ENCODE results near the gene EPHA3.

Gene EPHA3

DNA sequence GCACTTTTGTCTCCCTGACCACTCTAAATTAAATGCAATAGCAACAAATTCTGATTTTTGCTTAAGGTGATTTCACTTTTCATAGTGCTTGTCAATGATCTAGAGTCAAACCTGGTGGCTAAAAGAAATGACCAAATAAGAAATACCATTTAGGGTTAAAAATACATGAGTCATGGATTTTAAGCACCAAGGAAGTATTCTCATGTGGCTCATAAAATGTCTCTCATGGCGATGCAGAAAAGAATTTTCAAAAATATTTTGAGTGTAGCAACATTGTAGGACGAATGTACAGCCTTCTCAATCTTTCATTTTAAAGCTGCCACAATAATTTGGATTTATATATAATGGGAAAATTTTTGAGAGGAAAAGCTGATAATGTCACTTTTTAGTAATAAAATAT lies 193.6 kb downstream of the EPHA3 start:
- TF ChIP-seq CTCF (conservative IDR thresholded peaks at IDR 0.05) (no peak), ZFX (IDR thresholded peaks at IDR 0.05) (no peak)
- no peak overlapping the region for H3K27ac ChIP-seq

DNA sequence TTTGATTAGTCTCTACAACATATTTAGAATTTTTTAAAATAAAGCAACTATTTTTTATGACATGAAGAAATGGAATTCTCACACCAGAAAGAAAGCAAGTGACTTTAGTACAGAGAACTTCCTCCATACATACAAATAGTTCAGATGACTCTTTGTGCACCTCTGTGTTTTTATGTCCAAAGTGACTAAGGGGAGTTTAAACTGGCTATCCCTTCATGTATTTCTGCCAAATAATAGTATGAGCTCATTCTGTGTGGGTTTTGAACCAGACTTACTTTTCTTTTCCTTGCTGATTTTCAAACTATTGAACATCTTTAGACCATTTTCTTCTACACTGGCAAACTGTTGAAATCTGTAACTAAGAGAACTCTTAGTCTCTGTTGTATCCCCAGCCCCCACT lies 196.3 kb downstream of the EPHA3 start:
- H3K27ac ChIP-seq, result no peak overlapping the region
- TF ChIP-seq CTCF (conservative IDR thresholded peaks at IDR 0.05) (no peak), ZFX (IDR thresholded peaks at IDR 0.05) (no peak)

GRCh38 chr3:89306540-89306939 lies 199.1 kb downstream of the EPHA3 start:
- no peak overlapping the region for H3K27ac ChIP-seq
- no peak for TF ChIP-seq CTCF (conservative IDR thresholded peaks at IDR 0.05)
- no peak for TF ChIP-seq ZFX (IDR thresholded peaks at IDR 0.05)

GRCh38 chr3:89311581-89311980 lies 204.2 kb downstream of the EPHA3 start:
- no peak for TF ChIP-seq CTCF (conservative IDR thresholded peaks at IDR 0.05)
- no peak for TF ChIP-seq ZFX (IDR thresholded peaks at IDR 0.05)
- H3K27ac ChIP-seq, result no peak overlapping the region

- TF ChIP-seq ZFX (IDR thresholded peaks at IDR 0.05), result no peak
- no peak for TF ChIP-seq CTCF (conservative IDR thresholded peaks at IDR 0.05)
- H3K27ac ChIP-seq, result no peak overlapping the region
Measured at GRCh38 chr3:89312141-89312540, 204.7 kb downstream of the EPHA3 start.

GRCh38 chr3:89314454-89315098 lies 207.2 kb downstream of the EPHA3 start:
- TF ChIP-seq CTCF (conservative IDR thresholded peaks at IDR 0.05) (peak; percentile 51), ZFX (IDR thresholded peaks at IDR 0.05) (no peak)
- no peak overlapping the region for H3K27ac ChIP-seq

- TF ChIP-seq ZFX (IDR thresholded peaks at IDR 0.05), result no peak
- TF ChIP-seq CTCF (conservative IDR thresholded peaks at IDR 0.05), result no peak
Measured at GRCh38 chr3:89315750-89316470, 208.5 kb downstream of the EPHA3 start.

More at GRCh38 chr3:89315750-89316470, 208.5 kb downstream of the EPHA3 start:
- no peak overlapping the region for H3K27ac ChIP-seq

All from C4-2B (cell line).